ENCODE data around the gene OXA1L. TPM values are rescaled to one million over a fixed set of nuclear protein-coding genes. Genes with fewer than 3 reads are reported as not detected.

OXA1L gene
- total RNA-seq, 1 experiment from 2014 or later: 71.3 TPM

Other genes starting within 250 kb of the OXA1L start
- 163 TPM for gene DAD1, start 177.5 kb upstream of the OXA1L start, total RNA-seq (2021; ENCODE audit: unreplicated experiment)
- gene ABHD4, start 168.4 kb upstream of the OXA1L start, total RNA-seq (2021; ENCODE audit: unreplicated experiment): 5.1 TPM
- not detected for gene OR6J1, start 122.3 kb upstream of the OXA1L start, total RNA-seq (2021; ENCODE audit: unreplicated experiment)
- gene SLC7A7, start 48.7 kb downstream of the OXA1L start, total RNA-seq (2021; ENCODE audit: unreplicated experiment): 0.85 TPM
- 89.5 TPM for gene MRPL52, start 63.2 kb downstream of the OXA1L start, total RNA-seq (2021; ENCODE audit: unreplicated experiment)
- 32.9 TPM for gene MMP14, start 69.9 kb downstream of the OXA1L start, total RNA-seq (2021; ENCODE audit: unreplicated experiment)
- 78.3 TPM for gene LRP10, start 105.1 kb downstream of the OXA1L start, total RNA-seq (2021; ENCODE audit: unreplicated experiment)
- gene REM2, start 116.5 kb downstream of the OXA1L start, total RNA-seq (2021; ENCODE audit: unreplicated experiment): 0.18 TPM
- 47.2 TPM for gene RBM23, start 152.5 kb downstream of the OXA1L start, total RNA-seq (2021; ENCODE audit: unreplicated experiment)
- 108 TPM for gene PRMT5, start 162.7 kb downstream of the OXA1L start, total RNA-seq (2021; ENCODE audit: unreplicated experiment)
- 25.7 TPM for gene HAUS4, start 190.4 kb downstream of the OXA1L start, total RNA-seq (2021; ENCODE audit: unreplicated experiment)
- 50.2 TPM for gene AJUBA, start 215.9 kb downstream of the OXA1L start, total RNA-seq (2021; ENCODE audit: unreplicated experiment)
- 5.6 TPM for gene C14orf93, start 243.5 kb downstream of the OXA1L start, total RNA-seq (2021; ENCODE audit: unreplicated experiment)

Measured in Panc1 (cell line).